HG03439 (cell line): ENCODE data around the gene POTEF.
"Not testable (repeated sequence)": the region's sequence is repeated elsewhere in the genome, so short reads cannot be mapped to it uniquely, and the experiment has no call there.

ENCODE experiments used
- ATAC-seq: cut with Tn5 transposase; IDR thresholded peaks from one replicate; pipeline ENCODE4 v1.9.1; 2021; ENCODE audit warnings: mild to moderate bottlenecking, moderate library complexity; ENCODE audit not compliant: unreplicated experiment

The POTEF gene

GRCh38 chr2:130152816-130153595 lies 24.0 kb upstream of the POTEF start:
- ATAC-seq = no peak

- not testable (repeated sequence) for ATAC-seq
Measured at GRCh38 chr2:130152136-130152815, 23.3 kb upstream of the POTEF start.

GRCh38 chr2:130151145-130151512 lies 22.1 kb upstream of the POTEF start:
- not testable (repeated sequence) for ATAC-seq

- no peak for ATAC-seq
Measured at GRCh38 chr2:130150181-130151144, 21.4 kb upstream of the POTEF start.

GRCh38 chr2:130148515-130148914 lies 19.5 kb upstream of the POTEF start:
- not testable (repeated sequence) for ATAC-seq

- peak; percentile 92 for ATAC-seq
Measured at GRCh38 chr2:130145006-130145414, 16.0 kb upstream of the POTEF start, which contains the start of gene CCDC74B. Gene CCDC74B (minus strand): TSS chr2:130145112. CDS start chr2:130144996, 116 bp downstream.

- ATAC-seq = peak; percentile 38
Measured at GRCh38 chr2:130143266-130144039, 14.4 kb upstream of the POTEF start.

GRCh38 chr2:130142396-130143265 lies 13.6 kb upstream of the POTEF start:
- not testable (repeated sequence) for ATAC-seq

GRCh38 chr2:130141645-130142370 lies 12.8 kb upstream of the POTEF start:
- ATAC-seq = not testable (repeated sequence)

- ATAC-seq = not testable (repeated sequence)
Measured at GRCh38 chr2:130141002-130141401, 12.0 kb upstream of the POTEF start.

GRCh38 chr2:130140516-130140915 lies 11.5 kb upstream of the POTEF start:
- ATAC-seq = not testable (repeated sequence)

- ATAC-seq = not testable (repeated sequence)
Measured at GRCh38 chr2:130139331-130140280, 10.6 kb upstream of the POTEF start.

GRCh38 chr2:130138841-130139251 lies 9.8 kb upstream of the POTEF start:
- ATAC-seq = not testable (repeated sequence)

GRCh38 chr2:130138326-130138725 lies 9.3 kb upstream of the POTEF start:
- ATAC-seq = not testable (repeated sequence)

- ATAC-seq = not testable (repeated sequence)
Measured at GRCh38 chr2:130137118-130137517, 8.1 kb upstream of the POTEF start.

- ATAC-seq = not testable (repeated sequence)
Measured at GRCh38 chr2:130136546-130136945, 7.5 kb upstream of the POTEF start.
